ENCODE measurements around the gene PASK. TPM values are rescaled to one million over a fixed set of nuclear protein-coding genes. Genes with fewer than 3 reads are reported as not detected.

The PASK gene
- total RNA-seq, 2 experiments from 2014 or later: 26.8 to 84.3 TPM

- H3K9me3 ChIP-seq (ENCODE audit: low read length): no peaks in the 10 kb centered on the region
- CTCF ChIA-PET (ENCODE audit: unreplicated experiment): no interaction called here
- no peak overlapping the region for H3K4me2 ChIP-seq (ENCODE audit: low read length)
- H3K9me2 ChIP-seq (ENCODE audit: insufficient read depth, low read length): no peaks in the 10 kb centered on the region
- H2AFZ ChIP-seq (ENCODE audit: low read length): no peak overlapping the region
- H3K27ac ChIP-seq (ENCODE audit: low read depth, low read length, poor library complexity, severe bottlenecking): no peak overlapping the region
- H3K36me3 ChIP-seq (ENCODE audit: insufficient read depth, low read length): peaks cover 59% of the 10 kb centered on the region
- no peak for TF ChIP-seq CTCF (conservative IDR thresholded peaks at IDR 0.05; ENCODE audit: low read length)
- no peak for TF ChIP-seq EZH2phosphoT487 (IDR thresholded peaks at IDR 0.05; ENCODE audit: borderline replicate concordance, low read depth, low read length)
- peaks cover 2% of the 10 kb centered on the region for H3K4me1 ChIP-seq (ENCODE audit: insufficient read depth, low read length, poor library complexity, severe bottlenecking)
- BruUV-seq (replicated peaks): no TSS peak
- no peak overlapping the region for H3K4me3 ChIP-seq (ENCODE audit: low read depth, low read length, poor library complexity, severe bottlenecking)
- POLR2A ChIA-PET: no interaction called here
- 0 out of 2 replicates have a peak, but pooled peaks cover 2% of the 10 kb centered on the region for H3K79me2 ChIP-seq (ENCODE audit: insufficient read depth, low read depth, low read length)
- H4K20me1 ChIP-seq (ENCODE audit: insufficient read depth, low read length): no peaks in the 10 kb centered on the region; the same call in 1 of the 2 replicates
- DNase-seq (ENCODE audit: low spot score): no peak
- intact Hi-C loops (cut with micrococcal nuclease; ENCODE audit: unreplicated experiment): no loop called here
Observed at GRCh38 chr2:241156971-241157441, 7.7 kb upstream of the PASK start.

DNA sequence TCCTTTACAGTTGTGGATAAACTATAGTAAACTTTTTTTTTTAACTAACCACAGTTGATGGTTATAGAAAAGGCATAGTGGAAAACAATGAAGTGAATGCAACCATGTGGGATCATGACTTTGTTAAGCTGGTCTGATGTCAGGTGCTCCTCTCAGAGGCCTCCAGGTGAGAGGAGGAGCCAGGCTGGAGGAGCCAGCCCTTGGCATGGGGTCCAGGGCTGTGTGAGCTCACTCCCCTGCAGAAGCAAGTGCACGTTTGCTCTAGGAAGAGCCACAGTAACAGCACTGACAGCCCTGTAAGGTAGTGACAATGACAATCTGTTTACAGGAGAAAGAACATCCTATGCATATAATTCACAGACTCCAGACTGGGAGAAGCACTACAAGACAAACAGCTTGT is 6.7 kb upstream of the PASK start:
- no TSS peak for BruUV-seq (replicated peaks)
- peaks cover 10% of the 10 kb centered on the region for H4K20me1 ChIP-seq (ENCODE audit: insufficient read depth, low read length)
- H3K9me2 ChIP-seq (ENCODE audit: insufficient read depth, low read length): no peaks in the 10 kb centered on the region
- peaks cover 51% of the 10 kb centered on the region for H3K36me3 ChIP-seq (ENCODE audit: insufficient read depth, low read length)
- POLR2A ChIA-PET: no interaction called here
- peaks cover 12% of the 10 kb centered on the region for H3K4me1 ChIP-seq (ENCODE audit: insufficient read depth, low read length, poor library complexity, severe bottlenecking)
- peaks cover 13% of the 10 kb centered on the region; the same call in 1 of the 2 replicates for H3K79me2 ChIP-seq (ENCODE audit: insufficient read depth, low read depth, low read length)
- H3K9me3 ChIP-seq (ENCODE audit: low read length): no peaks in the 10 kb centered on the region
- H3K4me2 ChIP-seq (ENCODE audit: low read length): no peak overlapping the region
- no peak overlapping the region for H3K27ac ChIP-seq (ENCODE audit: low read depth, low read length, poor library complexity, severe bottlenecking)
- no peak overlapping the region for H3K4me3 ChIP-seq (ENCODE audit: low read depth, low read length, poor library complexity, severe bottlenecking)
- no peak for DNase-seq (ENCODE audit: low spot score)
- TF ChIP-seq EZH2phosphoT487 (IDR thresholded peaks at IDR 0.05; ENCODE audit: borderline replicate concordance, low read depth, low read length) (no peak), CTCF (conservative IDR thresholded peaks at IDR 0.05; ENCODE audit: low read length) (no peak)
- CTCF ChIA-PET (ENCODE audit: unreplicated experiment): no interaction called here
- H2AFZ ChIP-seq (ENCODE audit: low read length): no peak overlapping the region
- intact Hi-C loops (cut with micrococcal nuclease; ENCODE audit: unreplicated experiment): no loop called here

GRCh38 chr2:241154915-241155314 is 5.6 kb upstream of the PASK start:
- no peak for DNase-seq (ENCODE audit: low spot score)
- Histone ChIP-seq H3K4me1 (ENCODE audit: insufficient read depth, low read length, poor library complexity, severe bottlenecking) (peaks cover 13% of the 10 kb centered on the region), H3K9me2 (ENCODE audit: insufficient read depth, low read length) (no peaks in the 10 kb centered on the region), H3K27ac (ENCODE audit: low read depth, low read length, poor library complexity, severe bottlenecking) (no peak overlapping the region), H3K36me3 (ENCODE audit: insufficient read depth, low read length) (peaks cover 43% of the 10 kb centered on the region), H2AFZ (ENCODE audit: low read length) (no peak overlapping the region), H3K9me3 (ENCODE audit: low read length) (no peaks in the 10 kb centered on the region), H3K79me2 (ENCODE audit: insufficient read depth, low read depth, low read length) (peaks cover 18% of the 10 kb centered on the region; the same call in 1 of the 2 replicates), H4K20me1 (ENCODE audit: insufficient read depth, low read length) (peaks cover 11% of the 10 kb centered on the region), H3K4me3 (ENCODE audit: low read depth, low read length, poor library complexity, severe bottlenecking) (no peak overlapping the region), H3K4me2 (ENCODE audit: low read length) (no peak overlapping the region)
- POLR2A ChIA-PET: interaction anchor here (0.5 kb wide), 1 partner anchor 358 kb away, joined by 3 read pairs; no protein-coding TSS in a partner anchor
- no TSS peak for BruUV-seq (replicated peaks)
- TF ChIP-seq EZH2phosphoT487 (IDR thresholded peaks at IDR 0.05; ENCODE audit: borderline replicate concordance, low read depth, low read length) (no peak), CTCF (conservative IDR thresholded peaks at IDR 0.05; ENCODE audit: low read length) (no peak)
- intact Hi-C loops (cut with micrococcal nuclease; ENCODE audit: unreplicated experiment): no loop called here
- CTCF ChIA-PET (ENCODE audit: unreplicated experiment): no interaction called here
